ENCODE measurements around the gene USP47.

The USP47 gene

GRCh38 chr11:11931461-11932055, 89.8 kb downstream of the USP47 start:
- H3K27me3 ChIP-seq (ENCODE audit: control insufficient read depth, insufficient read depth, low read length, poor library complexity, severe bottlenecking), result no peaks in the 10 kb centered on the region
- no peak overlapping the region for H3K27ac ChIP-seq (ENCODE audit: insufficient read depth, low read depth, low read length, poor library complexity, severe bottlenecking)
- no peak overlapping the region for H3K4me3 ChIP-seq (ENCODE audit: insufficient read depth, low read depth, low read length)
- H3K36me3 ChIP-seq (ENCODE audit: control insufficient read depth, insufficient read depth, low read length), result peaks cover 3% of the 10 kb centered on the region
- WGBS, 2 experiments, result 75 to 82% methylated on average over 1 to 3 of the region's 5 CpGs
- H3K9me3 ChIP-seq (ENCODE audit: control insufficient read depth, low read length), result no peaks in the 10 kb centered on the region
- H3K4me1 ChIP-seq (ENCODE audit: control insufficient read depth, insufficient read depth, low read length), result no peaks in the 10 kb centered on the region

GRCh38 chr11:11935536-11935935, 93.8 kb downstream of the USP47 start:
- Histone ChIP-seq H3K27ac (ENCODE audit: insufficient read depth, low read depth, low read length, poor library complexity, severe bottlenecking) (no peak overlapping the region), H3K36me3 (ENCODE audit: control insufficient read depth, insufficient read depth, low read length) (peaks cover 6% of the 10 kb centered on the region), H3K9me3 (ENCODE audit: control insufficient read depth, low read length) (no peaks in the 10 kb centered on the region), H3K4me3 (ENCODE audit: insufficient read depth, low read depth, low read length) (no peak overlapping the region), H3K27me3 (ENCODE audit: control insufficient read depth, insufficient read depth, low read length, poor library complexity, severe bottlenecking) (no peaks in the 10 kb centered on the region), H3K4me1 (ENCODE audit: control insufficient read depth, insufficient read depth, low read length) (no peaks in the 10 kb centered on the region)
- WGBS, 2 experiments, result 75 to 86% methylated on average over 1 to 2 of the region's 2 CpGs

- Histone ChIP-seq H3K27ac (ENCODE audit: insufficient read depth, low read depth, low read length, poor library complexity, severe bottlenecking) (no peak overlapping the region), H3K27me3 (ENCODE audit: control insufficient read depth, insufficient read depth, low read length, poor library complexity, severe bottlenecking) (no peaks in the 10 kb centered on the region), H3K4me1 (ENCODE audit: control insufficient read depth, insufficient read depth, low read length) (no peaks in the 10 kb centered on the region), H3K36me3 (ENCODE audit: control insufficient read depth, insufficient read depth, low read length) (peaks cover 6% of the 10 kb centered on the region), H3K4me3 (ENCODE audit: insufficient read depth, low read depth, low read length) (no peak overlapping the region), H3K9me3 (ENCODE audit: control insufficient read depth, low read length) (no peaks in the 10 kb centered on the region)
- 100% methylated on average over 3 of the region's 3 CpGs; no CpG with 5 or more reads in 1 of the 2 experiments for WGBS, 2 experiments
These were observed 95.7 kb downstream of the USP47 start for GRCh38 chr11:11937433-11937832.

GRCh38 chr11:11937957-11938356, 96.2 kb downstream of the USP47 start:
- H3K4me3 ChIP-seq (ENCODE audit: insufficient read depth, low read depth, low read length), result no peak overlapping the region
- WGBS, 2 experiments, result 89% methylated on average over 1 of the region's 1 CpG; no CpG with 5 or more reads in 1 of the 2 experiments
- no peaks in the 10 kb centered on the region for H3K4me1 ChIP-seq (ENCODE audit: control insufficient read depth, insufficient read depth, low read length)
- no peaks in the 10 kb centered on the region for H3K9me3 ChIP-seq (ENCODE audit: control insufficient read depth, low read length)
- H3K36me3 ChIP-seq (ENCODE audit: control insufficient read depth, insufficient read depth, low read length), result peaks cover 6% of the 10 kb centered on the region
- no peaks in the 10 kb centered on the region for H3K27me3 ChIP-seq (ENCODE audit: control insufficient read depth, insufficient read depth, low read length, poor library complexity, severe bottlenecking)
- no peak overlapping the region for H3K27ac ChIP-seq (ENCODE audit: insufficient read depth, low read depth, low read length, poor library complexity, severe bottlenecking)

- no peak overlapping the region for H3K27ac ChIP-seq (ENCODE audit: insufficient read depth, low read depth, low read length, poor library complexity, severe bottlenecking)
- peaks cover 4% of the 10 kb centered on the region for H3K36me3 ChIP-seq (ENCODE audit: control insufficient read depth, insufficient read depth, low read length)
- no peaks in the 10 kb centered on the region for H3K27me3 ChIP-seq (ENCODE audit: control insufficient read depth, insufficient read depth, low read length, poor library complexity, severe bottlenecking)
- H3K4me3 ChIP-seq (ENCODE audit: insufficient read depth, low read depth, low read length), result no peak overlapping the region
- no peaks in the 10 kb centered on the region for H3K9me3 ChIP-seq (ENCODE audit: control insufficient read depth, low read length)
- H3K4me1 ChIP-seq (ENCODE audit: control insufficient read depth, insufficient read depth, low read length), result no peaks in the 10 kb centered on the region
These were observed 98.8 kb downstream of the USP47 start for GRCh38 chr11:11940551-11940950.

- Histone ChIP-seq H3K27ac (ENCODE audit: insufficient read depth, low read depth, low read length, poor library complexity, severe bottlenecking) (no peak overlapping the region), H3K4me3 (ENCODE audit: insufficient read depth, low read depth, low read length) (no peak overlapping the region), H3K36me3 (ENCODE audit: control insufficient read depth, insufficient read depth, low read length) (peaks cover 4% of the 10 kb centered on the region), H3K4me1 (ENCODE audit: control insufficient read depth, insufficient read depth, low read length) (no peaks in the 10 kb centered on the region), H3K9me3 (ENCODE audit: control insufficient read depth, low read length) (no peaks in the 10 kb centered on the region), H3K27me3 (ENCODE audit: control insufficient read depth, insufficient read depth, low read length, poor library complexity, severe bottlenecking) (no peaks in the 10 kb centered on the region)
- 96 to 98% methylated on average over 3 of the region's 3 CpGs for WGBS, 2 experiments
These were observed 100.9 kb downstream of the USP47 start for GRCh38 chr11:11942668-11943067.

GRCh38 chr11:11944444-11944843, 102.7 kb downstream of the USP47 start:
- 97 to 98% methylated on average over 3 to 5 of the region's 5 CpGs for WGBS, 2 experiments
- Histone ChIP-seq H3K36me3 (ENCODE audit: control insufficient read depth, insufficient read depth, low read length) (peaks cover 7% of the 10 kb centered on the region), H3K4me3 (ENCODE audit: insufficient read depth, low read depth, low read length) (no peak overlapping the region), H3K9me3 (ENCODE audit: control insufficient read depth, low read length) (no peaks in the 10 kb centered on the region), H3K4me1 (ENCODE audit: control insufficient read depth, insufficient read depth, low read length) (no peaks in the 10 kb centered on the region), H3K27me3 (ENCODE audit: control insufficient read depth, insufficient read depth, low read length, poor library complexity, severe bottlenecking) (no peaks in the 10 kb centered on the region), H3K27ac (ENCODE audit: insufficient read depth, low read depth, low read length, poor library complexity, severe bottlenecking) (no peak overlapping the region)

GRCh38 chr11:11946180-11946579, 104.4 kb downstream of the USP47 start:
- H3K27ac ChIP-seq (ENCODE audit: insufficient read depth, low read depth, low read length, poor library complexity, severe bottlenecking), result no peak overlapping the region
- no peaks in the 10 kb centered on the region for H3K4me1 ChIP-seq (ENCODE audit: control insufficient read depth, insufficient read depth, low read length)
- H3K4me3 ChIP-seq (ENCODE audit: insufficient read depth, low read depth, low read length), result no peak overlapping the region
- 95 to 100% methylated on average over 1 to 2 of the region's 2 CpGs for WGBS, 2 experiments
- H3K9me3 ChIP-seq (ENCODE audit: control insufficient read depth, low read length), result no peaks in the 10 kb centered on the region
- H3K36me3 ChIP-seq (ENCODE audit: control insufficient read depth, insufficient read depth, low read length), result peaks cover 11% of the 10 kb centered on the region
- no peaks in the 10 kb centered on the region for H3K27me3 ChIP-seq (ENCODE audit: control insufficient read depth, insufficient read depth, low read length, poor library complexity, severe bottlenecking)

- Histone ChIP-seq H3K36me3 (ENCODE audit: control insufficient read depth, insufficient read depth, low read length) (peaks cover 11% of the 10 kb centered on the region), H3K27ac (ENCODE audit: insufficient read depth, low read depth, low read length, poor library complexity, severe bottlenecking) (no peak overlapping the region)
- 70 to 87% methylated on average over 2 of the region's 2 CpGs for WGBS, 2 experiments
These were observed 105.1 kb downstream of the USP47 start for GRCh38 chr11:11946878-11947277.

GRCh38 chr11:11947825-11948224, 106.1 kb downstream of the USP47 start:
- WGBS, 2 experiments, result 91 to 99% methylated on average over 4 of the region's 4 CpGs
- Histone ChIP-seq H3K9me3 (ENCODE audit: control insufficient read depth, low read length) (no peaks in the 10 kb centered on the region), H3K27me3 (ENCODE audit: control insufficient read depth, insufficient read depth, low read length, poor library complexity, severe bottlenecking) (no peaks in the 10 kb centered on the region), H3K27ac (ENCODE audit: insufficient read depth, low read depth, low read length, poor library complexity, severe bottlenecking) (no peak overlapping the region), H3K4me1 (ENCODE audit: control insufficient read depth, insufficient read depth, low read length) (no peaks in the 10 kb centered on the region), H3K4me3 (ENCODE audit: insufficient read depth, low read depth, low read length) (no peak overlapping the region), H3K36me3 (ENCODE audit: control insufficient read depth, insufficient read depth, low read length) (peaks cover 11% of the 10 kb centered on the region)

More at GRCh38 chr11:11946878-11947277, 105.1 kb downstream of the USP47 start:
- Histone ChIP-seq H3K4me1 (ENCODE audit: control insufficient read depth, insufficient read depth, low read length) (no peaks in the 10 kb centered on the region), H3K9me3 (ENCODE audit: control insufficient read depth, low read length) (no peaks in the 10 kb centered on the region), H3K27me3 (ENCODE audit: control insufficient read depth, insufficient read depth, low read length, poor library complexity, severe bottlenecking) (no peaks in the 10 kb centered on the region), H3K4me3 (ENCODE audit: insufficient read depth, low read depth, low read length) (no peak overlapping the region)
